ENCODE measurements around the gene SLC39A11.

GRCh38 chr17:72861811-72862210 lies 230.7 kb downstream of the SLC39A11 start:
- TF ChIP-seq, protein P1, sequence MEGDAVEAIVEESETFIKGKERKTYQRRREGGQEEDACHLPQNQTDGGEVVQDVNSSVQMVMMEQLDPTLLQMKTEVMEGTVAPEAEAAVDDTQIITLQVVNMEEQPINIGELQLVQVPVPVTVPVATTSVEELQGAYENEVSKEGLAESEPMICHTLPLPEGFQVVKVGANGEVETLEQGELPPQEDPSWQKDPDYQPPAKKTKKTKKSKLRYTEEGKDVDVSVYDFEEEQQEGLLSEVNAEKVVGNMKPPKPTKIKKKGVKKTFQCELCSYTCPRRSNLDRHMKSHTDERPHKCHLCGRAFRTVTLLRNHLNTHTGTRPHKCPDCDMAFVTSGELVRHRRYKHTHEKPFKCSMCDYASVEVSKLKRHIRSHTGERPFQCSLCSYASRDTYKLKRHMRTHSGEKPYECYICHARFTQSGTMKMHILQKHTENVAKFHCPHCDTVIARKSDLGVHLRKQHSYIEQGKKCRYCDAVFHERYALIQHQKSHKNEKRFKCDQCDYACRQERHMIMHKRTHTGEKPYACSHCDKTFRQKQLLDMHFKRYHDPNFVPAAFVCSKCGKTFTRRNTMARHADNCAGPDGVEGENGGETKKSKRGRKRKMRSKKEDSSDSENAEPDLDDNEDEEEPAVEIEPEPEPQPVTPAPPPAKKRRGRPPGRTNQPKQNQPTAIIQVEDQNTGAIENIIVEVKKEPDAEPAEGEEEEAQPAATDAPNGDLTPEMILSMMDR (IDR thresholded peaks at IDR 0.05), result no peak
- no peak for TF ChIP-seq POLR2A (IDR thresholded peaks at IDR 0.05)

Data from esophagus squamous epithelium (tissue), 4 donors.